Measurements from ENCODE around the gene MIF4GD.
A peak's percentile ranks its signal among the peaks of the same experiment; 100 is the strongest.

GRCh38 chr17:75313941-75314551 lies 43.0 kb upstream of the MIF4GD start:
- no peak for TF ChIP-seq ZNF384 (IDR thresholded peaks at IDR 0.05; ENCODE audit: borderline replicate concordance, low read depth, low read length)
- no peak for TF ChIP-seq CTCF (IDR thresholded peaks at IDR 0.05 in 2 of 3, conservative IDR thresholded peaks at IDR 0.05 in 1 of 3; ENCODE audit: control insufficient read depth in 2 of 3, extremely low read depth in 1 of 3, insufficient read depth in 1 of 3, low read depth in 3 of 3, low read length in 3 of 3)
- no peak for TF ChIP-seq NBN (IDR thresholded peaks at IDR 0.05)
- no peak for TF ChIP-seq ZBTB11 (CRISPR knock-in tag; IDR thresholded peaks at IDR 0.05)
- TF ChIP-seq SMAD1 (IDR thresholded peaks at IDR 0.05; ENCODE audit: low read depth, partially characterized antibody) = no peak
- no peak for TF ChIP-seq RAD21 (IDR thresholded peaks at IDR 0.05; ENCODE audit: insufficient read depth, low read depth, low read length)
- TF ChIP-seq POLR2A (IDR thresholded peaks at IDR 0.05; ENCODE audit: low read depth, low read length) = no peak
- peak; percentile 2; the same call in 1 of the 2 replicates for TF ChIP-seq TCF12 (IDR thresholded peaks at IDR 0.05; ENCODE audit: low read depth, low read length)
- 0 out of 4 replicates have a peak, but pooled peaks of 1 of the 2 experiments have one; percentile 36 for TF ChIP-seq EP300 (IDR thresholded peaks at IDR 0.05; ENCODE audit: borderline replicate concordance in 1 of 2, control insufficient read depth in 1 of 2, low read depth in 2 of 2, low read length in 2 of 2)
